AG20443 (cell line): ENCODE data around the gene LCMT2.
A peak's percentile ranks its signal among the peaks of the same experiment; 100 is the strongest.

ENCODE experiments used
- DNase-seq: peaks from one replicate; pipeline ENCODE4 v3.0.0; 2012; ENCODE audit warnings: low spot score, mixed read lengths

The LCMT2 gene, protein sequence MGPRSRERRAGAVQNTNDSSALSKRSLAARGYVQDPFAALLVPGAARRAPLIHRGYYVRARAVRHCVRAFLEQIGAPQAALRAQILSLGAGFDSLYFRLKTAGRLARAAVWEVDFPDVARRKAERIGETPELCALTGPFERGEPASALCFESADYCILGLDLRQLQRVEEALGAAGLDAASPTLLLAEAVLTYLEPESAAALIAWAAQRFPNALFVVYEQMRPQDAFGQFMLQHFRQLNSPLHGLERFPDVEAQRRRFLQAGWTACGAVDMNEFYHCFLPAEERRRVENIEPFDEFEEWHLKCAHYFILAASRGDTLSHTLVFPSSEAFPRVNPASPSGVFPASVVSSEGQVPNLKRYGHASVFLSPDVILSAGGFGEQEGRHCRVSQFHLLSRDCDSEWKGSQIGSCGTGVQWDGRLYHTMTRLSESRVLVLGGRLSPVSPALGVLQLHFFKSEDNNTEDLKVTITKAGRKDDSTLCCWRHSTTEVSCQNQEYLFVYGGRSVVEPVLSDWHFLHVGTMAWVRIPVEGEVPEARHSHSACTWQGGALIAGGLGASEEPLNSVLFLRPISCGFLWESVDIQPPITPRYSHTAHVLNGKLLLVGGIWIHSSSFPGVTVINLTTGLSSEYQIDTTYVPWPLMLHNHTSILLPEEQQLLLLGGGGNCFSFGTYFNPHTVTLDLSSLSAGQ

DNA sequence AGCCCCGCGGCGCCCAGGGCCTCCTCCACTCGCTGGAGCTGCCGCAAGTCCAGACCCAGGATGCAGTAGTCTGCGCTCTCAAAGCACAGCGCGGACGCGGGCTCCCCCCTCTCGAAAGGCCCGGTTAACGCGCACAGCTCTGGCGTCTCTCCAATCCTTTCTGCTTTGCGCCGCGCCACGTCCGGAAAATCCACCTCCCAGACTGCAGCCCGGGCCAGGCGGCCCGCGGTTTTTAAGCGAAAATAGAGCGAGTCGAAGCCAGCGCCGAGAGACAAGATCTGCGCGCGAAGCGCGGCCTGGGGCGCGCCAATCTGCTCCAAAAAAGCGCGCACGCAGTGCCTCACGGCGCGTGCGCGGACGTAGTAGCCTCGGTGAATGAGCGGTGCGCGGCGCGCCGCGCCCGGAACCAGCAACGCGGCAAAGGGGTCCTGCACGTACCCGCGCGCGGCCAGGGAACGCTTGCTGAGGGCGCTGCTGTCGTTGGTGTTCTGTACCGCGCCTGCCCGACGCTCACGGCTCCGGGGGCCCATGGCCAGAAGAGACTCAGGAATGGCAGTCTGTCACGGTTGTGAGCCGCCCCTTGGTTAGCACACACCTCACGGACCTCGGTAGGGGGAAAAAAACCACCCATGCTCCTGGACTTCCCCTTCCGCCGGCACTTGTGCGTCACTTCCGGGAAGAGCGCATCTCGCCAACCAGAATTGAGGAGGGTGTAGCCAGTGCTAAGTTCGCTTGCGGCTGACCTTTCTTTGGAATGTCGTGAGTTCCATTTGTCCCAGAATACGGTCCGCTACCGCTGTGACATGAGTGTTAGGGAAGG lies at the start of gene LCMT2:
Gene LCMT2 (minus strand): TSS at position 614 of the 820 bp plus-strand sequence. CDS start 84 bp downstream, at position 530.
- DNase-seq = peak; percentile 95

DNA sequence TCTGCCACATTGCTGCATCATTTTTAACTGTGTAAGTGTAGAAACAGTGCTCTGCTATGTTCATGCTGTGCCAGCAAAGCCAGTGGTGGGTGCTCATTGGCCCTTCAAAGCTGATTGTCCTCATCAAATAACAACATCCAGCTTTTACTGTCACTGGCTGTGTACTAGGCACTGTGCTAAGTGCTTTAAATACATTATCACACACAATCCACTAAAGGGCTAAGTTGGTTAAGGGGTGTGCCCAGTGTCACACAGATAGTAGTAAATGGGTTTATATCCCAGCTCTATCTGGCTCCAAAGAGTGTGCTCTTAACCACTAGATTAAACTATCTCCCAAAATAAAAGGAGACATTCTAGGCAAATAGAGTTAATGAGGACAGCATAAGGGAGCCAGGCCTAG lies 48.2 kb upstream of the LCMT2 start:
- no peak for DNase-seq

DNA sequence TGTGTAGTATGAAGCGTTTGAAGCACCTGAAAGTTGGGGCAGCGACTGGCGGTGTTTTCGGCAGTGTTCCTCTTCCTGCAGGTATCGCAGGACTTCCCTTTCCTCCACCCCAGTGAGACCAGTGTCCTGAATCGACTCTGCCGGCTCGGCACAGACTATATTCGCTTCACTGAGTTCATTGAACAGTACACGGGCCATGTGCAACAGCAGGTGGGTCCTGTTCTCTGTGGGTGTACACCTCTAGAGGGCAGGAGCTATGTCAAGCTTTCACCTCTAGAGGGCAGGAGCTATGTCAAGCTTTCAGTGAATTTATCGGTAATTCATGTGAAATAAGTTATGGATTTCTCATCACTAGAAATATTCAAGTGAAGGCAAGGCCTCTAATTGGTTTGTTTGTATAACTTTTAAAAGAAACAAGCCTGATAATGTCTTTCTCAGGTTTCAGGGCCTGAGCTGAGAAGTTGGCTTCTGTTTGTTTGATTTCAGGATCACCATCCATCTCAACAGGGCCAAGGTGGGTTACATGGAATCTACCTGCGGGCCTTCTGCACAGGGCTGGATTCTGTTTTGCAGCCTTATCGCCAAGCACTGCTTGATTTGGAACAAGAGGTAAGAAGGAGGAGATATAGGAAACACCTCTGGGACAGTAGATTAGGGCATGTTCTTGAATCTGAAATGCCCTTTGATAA lies 45.8 kb upstream of the LCMT2 start:
- DNase-seq = peak; percentile 48

DNA sequence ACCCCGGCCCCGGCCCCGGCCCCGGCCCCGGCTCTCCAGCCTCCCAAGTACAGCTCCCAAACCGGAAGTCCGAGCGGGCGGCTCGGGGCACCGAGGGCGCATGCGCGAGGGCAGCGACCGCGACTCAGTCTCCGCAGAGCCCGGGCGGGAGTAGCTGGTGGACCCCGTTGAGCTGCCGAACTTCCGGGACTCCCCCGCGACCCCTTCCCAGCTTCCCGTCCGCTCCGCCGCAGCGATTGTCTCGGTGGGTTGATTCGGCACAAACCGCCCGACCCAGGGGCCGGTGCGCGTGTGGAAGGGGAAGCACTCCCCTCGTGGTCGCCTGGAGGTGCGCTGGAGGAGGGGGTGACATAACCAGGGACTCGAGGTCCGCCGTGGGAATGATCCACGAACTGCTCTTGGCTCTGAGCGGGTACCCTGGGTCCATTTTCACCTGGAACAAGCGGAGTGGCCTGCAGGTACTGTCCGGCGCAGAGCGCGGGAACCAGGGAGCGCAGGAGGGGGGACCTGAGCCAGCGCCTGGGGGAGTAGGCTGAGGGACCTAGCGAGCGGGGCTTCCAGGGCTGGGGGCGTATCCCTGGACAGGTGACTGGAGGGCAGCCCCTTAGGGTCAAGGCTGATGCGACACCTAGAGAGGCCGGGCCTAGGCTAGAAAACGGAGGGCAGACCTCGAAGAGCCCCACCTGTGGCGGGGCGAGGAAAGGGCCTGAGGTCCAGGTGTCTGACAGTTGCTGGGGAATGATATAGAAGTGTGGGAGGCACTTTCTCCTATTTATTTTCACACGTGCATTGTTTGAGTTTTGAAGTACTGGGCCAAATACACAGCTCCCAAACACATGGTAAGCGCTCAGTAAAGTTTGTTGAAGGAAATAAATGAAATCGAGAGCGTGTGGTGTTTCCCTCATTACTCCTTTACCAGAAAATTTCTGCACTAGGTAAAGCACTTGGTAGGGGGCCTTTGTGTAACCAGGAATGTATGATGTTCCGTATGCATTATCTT lies 40.9 kb upstream of the LCMT2 start, which contains the start of the genes TUBGCP4 and ZSCAN29:
Gene TUBGCP4 (plus strand): TSS at position 127 of the 1,000 bp plus-strand sequence. CDS start 254 bp downstream, at position 381.
Gene ZSCAN29 (minus strand): TSS at position 69 of the 1,000 bp plus-strand sequence. CDS start 1,130 bp downstream, outside the sequence.
- peak; percentile 99 for DNase-seq

DNA sequence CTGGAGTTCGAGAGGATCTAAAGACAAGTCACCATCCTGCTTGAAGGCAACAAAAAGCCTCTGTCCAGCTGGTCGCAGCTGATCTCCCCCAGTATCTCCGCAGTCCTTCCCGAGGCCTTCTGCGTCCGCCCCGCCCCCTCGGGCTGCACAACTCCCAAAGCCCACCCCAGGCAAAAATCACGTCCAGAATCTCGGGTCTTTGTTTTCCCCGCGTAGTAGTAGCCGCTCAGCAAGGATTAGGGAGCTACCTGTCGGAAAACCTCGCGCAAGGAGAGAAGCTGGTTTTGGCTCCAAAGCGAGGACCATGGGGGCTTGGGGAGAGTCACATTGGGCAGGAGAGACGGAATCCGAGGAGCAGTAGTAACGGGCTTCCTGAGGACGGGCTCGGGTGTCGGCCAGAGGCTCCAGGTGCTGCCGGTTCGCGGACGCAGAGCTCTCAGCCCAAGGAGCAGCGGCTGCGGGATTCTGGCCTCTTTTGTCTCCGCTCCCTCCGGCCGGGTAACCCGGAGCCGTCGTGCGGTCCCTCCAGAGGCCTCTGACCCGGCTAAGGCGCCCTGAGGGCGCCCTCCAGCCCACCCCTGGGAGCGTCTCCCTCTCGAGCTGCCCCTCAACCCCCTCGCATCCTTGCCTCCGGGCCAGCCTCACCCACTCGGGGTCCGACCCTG lies 40.1 kb upstream of the LCMT2 start:
- peak; percentile 50 for DNase-seq

DNA sequence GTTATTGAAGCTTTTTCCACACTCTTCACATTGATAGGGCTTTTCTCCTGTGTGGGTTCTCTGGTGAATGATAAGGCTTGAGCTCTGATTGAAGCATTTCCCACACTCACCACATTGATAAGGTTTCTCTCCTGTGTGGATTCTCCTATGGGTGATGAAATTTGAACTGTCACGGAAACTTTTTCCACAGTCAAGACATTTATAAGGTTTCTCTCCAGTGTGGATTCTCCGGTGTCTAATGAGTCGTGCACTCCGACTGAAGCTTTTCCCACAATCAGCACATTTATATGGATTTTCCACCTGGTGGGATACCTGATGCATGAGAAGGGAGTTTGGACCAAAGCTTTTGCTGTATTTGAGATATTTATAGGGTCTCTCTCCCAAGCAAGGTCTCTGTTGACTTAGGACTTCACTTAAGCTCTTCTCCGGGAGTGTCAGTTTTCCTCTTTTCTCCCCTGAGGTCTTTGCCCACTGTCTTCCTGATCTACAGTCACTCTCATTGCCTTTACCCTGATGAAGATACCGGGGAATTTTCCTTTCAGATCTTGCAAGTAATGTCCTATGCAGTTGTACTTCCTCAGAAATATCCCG lies 31.0 kb upstream of the LCMT2 start:
- DNase-seq = no peak

DNA sequence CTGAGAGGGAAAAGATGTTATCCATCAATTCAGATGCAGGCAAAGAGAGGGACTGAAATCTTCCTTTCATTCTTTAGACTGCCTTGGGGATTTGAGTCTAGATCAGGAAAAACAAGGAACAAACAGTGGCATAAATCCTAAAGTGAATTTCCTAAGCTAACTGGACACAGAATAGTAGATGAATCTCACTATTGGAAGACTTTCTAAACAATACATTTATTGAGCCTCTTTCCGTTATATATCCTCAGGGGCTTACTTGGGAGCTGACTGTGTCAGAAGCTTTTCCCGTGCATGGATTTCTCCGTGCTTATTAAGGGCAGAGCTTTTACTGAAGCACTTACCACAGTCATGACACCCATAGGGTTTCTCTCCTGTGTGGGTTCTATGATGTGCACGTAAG lies 30.4 kb upstream of the LCMT2 start:
- DNase-seq = no peak

DNA sequence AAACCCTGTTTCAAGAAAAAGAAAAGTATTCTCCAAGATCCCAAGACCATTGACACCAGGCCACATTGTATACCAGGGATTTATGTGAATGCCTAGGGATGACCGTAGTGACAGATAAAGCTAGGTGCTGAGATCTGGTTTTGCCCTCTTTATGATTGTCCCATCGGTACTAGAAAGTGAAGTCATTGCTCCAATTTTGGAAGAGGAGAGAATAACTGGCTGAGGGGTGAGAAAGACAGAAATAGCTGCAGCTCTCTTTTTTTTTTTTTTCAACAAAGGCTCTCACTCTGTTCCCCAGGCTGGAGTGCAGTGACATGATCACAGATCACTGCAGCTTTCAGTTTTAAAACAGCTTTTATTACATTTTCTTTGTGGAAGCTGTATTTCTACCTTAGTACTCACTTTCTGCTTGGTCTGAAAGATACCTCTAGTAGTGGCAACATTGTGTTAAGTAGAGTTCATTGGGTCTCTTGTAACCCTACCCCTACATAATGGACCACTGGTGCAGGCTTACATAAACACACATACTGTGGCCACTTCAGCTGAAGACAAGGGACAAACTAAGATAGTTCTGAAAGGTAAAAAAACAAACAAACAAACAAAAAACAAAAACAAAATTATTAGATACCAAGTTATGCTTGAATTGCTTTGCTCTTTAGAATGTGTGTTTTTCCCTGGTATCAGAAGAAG lies 22.5 kb upstream of the LCMT2 start:
- no peak for DNase-seq

DNA sequence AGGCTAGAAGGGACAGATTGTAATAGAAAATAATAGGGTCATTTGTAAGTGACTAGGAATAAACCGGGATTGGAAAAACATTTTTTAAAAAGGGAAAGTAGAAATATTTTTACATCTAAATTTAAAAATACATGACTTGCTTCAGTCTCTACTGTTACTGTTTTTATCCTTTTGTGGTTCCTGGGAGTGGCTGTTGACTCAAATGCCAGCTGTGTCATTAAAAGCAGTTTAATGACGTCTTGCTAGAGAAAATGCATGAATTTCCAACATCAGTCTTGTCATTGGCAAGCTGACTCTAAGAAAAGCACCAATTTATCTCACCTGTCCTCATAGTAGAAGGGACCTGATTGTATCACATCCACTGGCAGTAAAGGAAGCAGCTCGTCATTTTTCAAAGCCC lies 16.7 kb upstream of the LCMT2 start:
- DNase-seq = peak; percentile 23

DNA sequence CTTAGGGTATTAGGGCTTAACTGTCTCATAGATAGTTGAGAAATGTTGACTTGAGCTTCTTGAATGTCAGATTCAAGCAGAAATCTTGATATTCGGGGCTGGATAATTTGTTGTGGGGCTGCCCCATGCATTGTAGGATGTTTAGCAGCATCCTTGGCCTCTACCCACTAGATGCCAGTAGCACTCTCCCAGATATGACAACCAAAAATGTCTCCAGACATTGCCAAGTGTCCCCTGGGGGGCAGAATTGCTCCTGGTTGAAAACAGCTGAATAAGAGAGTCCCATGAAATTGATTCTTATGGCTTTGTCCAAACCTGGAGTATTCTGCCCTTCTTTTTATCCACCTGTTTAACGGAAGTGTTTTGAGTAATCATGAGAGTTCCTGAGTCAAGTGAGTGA lies 15.9 kb upstream of the LCMT2 start:
- DNase-seq = no peak

DNA sequence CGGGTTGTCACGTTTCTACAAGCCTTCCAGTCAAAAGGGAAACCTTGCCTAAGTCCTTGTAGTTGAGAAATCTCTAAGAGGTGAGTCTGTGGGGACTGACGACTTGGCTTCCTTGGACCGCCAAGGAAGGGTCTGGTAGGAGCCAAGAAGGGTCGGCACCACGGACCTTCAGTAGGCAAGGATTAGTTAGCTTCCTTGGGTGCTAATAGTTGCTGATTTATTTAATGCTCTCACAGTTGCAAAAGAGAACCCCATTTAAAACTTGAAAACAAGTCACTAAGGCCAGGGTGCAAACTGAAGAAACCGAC lies 361 bp upstream of the LCMT2 start:
- DNase-seq = no peak

DNA sequence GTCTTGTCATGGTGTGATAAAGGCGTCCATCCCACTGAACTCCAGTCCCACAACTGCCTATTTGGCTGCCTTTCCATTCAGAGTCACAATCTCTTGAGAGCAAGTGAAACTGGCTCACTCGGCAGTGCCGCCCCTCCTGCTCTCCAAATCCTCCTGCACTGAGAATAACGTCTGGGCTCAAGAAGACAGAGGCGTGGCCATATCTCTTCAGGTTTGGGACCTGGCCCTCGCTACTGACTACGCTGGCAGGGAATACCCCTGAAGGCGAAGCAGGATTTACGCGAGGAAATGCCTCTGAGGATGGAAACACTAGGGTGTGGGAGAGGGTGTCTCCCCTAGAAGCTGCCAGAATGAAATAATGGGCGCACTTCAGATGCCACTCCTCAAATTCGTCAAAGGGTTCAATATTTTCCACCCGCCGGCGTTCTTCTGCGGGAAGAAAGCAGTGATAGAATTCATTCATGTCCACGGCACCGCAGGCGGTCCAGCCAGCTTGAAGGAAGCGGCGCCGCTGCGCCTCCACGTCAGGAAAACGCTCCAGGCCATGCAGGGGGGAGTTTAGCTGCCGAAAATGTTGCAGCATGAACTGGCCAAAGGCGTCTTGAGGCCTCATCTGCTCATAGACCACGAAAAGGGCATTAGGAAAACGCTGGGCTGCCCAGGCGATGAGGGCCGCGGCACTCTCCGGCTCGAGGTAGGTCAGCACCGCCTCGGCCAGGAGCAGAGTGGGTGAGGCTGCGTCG lies 985 bp downstream of the LCMT2 start:
- DNase-seq = peak; percentile 14

DNA sequence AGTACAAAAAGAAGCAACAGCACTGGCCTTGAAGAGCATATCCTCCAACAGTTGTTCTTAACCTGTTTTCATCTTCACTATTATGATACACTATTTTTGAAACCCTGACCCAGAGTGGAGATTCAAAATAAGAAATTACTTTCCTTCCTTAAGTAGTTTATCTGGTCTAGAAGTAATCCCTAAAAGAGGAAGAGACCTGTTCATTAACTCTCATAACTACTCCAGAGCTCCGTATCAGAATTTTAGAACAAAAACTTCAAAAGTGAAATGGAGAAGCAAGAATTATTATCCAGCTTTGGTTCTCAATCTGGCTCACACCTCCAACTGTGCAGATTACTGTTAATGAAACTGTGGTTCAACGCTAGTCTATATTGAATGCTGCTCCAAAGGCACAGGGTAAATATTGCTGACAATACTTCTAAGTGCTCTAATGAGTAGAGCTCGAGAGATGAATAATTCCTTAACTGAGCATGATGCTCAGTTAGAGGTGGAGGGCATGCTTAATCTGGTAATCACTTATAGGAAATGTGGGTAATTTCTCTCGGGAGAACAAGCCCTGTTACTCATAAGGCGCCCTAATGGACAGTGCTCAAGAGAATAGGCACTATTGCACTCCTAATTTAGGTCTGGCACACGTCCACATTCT lies 5.2 kb downstream of the LCMT2 start:
- DNase-seq = no peak

DNA sequence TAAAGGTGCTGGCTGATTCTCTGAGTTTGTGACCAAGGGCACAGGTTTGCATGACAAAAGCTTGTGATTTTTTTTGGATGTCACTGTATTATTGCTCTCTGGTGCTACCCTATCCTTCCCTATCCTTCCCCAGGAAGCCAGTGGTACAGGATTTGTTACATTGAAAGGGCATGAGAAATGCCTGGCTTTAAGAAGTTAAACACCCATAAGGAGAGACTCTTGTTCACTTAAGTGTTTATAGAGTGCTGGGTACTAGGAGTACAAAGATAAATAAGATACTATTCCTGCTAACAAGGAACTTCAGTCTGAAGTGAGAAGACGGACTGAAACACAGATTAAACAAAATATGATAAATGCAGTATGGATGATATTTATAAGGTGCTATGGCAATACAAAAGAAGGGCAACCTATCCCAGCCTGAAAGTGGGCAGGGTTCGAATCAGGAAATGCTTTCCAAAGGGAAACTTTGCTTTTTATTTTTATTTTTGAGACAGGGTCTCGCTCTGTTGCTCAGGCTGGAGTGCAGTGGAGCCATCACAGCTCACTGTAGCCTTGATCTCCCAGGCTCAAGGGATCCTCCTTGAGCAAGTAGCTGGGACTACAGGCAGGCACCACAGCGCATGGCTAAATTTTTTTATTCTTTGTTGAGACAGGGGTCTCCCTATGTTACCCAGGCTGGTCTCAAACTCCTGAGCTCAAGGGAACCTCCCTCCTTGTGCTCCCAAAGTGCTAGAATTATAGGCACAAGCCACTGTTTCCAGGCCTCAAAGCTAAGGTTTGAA lies 11.2 kb downstream of the LCMT2 start:
- no peak for DNase-seq

DNA sequence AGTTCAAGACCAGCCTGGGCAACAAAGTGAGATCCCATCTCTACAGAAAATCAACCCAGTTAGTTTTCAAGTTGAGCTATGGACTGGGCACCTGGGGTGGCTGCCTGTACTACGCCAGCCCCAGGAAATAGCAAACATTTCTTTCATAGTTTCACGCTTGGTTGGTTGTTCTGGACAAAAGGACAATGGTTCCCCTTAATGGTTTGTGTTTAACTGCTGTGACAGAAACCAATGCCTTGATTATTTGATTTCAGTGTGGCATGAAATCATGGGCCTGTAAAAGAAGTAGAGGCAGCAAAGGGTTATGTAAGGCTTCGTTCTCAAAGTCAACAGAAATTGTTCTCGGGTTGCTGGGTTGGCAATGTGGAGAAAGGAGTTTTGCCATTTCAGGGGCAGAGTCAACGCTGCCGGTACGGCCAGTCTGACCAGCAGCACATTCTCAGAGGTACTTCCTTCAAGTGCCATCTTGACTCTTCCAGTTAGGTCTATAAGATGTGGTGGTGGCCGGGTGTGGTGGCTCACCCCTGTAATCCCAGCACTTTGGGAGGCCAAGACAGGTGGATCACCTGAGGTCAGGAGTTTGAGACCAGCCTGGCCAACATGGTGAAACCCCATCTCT lies 12.7 kb downstream of the LCMT2 start:
- DNase-seq = no peak

DNA sequence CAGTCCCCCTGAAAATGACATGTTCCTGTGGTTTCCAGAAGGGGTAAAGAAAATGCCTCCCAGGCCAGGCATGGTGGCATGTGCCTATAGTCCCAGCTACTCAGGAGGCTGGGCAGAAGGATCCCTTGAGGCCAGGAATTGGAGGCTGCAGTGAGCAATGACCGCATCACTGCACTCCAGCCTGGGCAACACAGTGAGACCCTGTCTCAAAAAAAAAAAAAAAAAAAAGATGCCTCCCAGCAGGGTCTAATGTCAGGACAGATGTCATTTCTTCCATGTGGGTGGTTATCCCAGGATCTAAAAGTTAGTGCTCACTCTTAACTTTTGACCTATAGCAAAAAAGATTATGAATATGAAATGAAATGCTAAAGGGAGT lies 13.4 kb downstream of the LCMT2 start:
- no peak for DNase-seq
